Measurements from ENCODE around the gene RAB11B.
"Not testable (repeated sequence)": the region's sequence is repeated elsewhere in the genome, so short reads cannot be mapped to it uniquely, and the experiment has no call there.

Gene RAB11B

GRCh38 chr19:8426283-8426682, 36.1 kb downstream of the RAB11B start:
- Mint-ChIP-seq H3K9me3 (no peaks in the 10 kb centered on the region), H3K4me3 (no peak overlapping the region), H3K36me3 (peaks cover 30% of the 10 kb centered on the region), H3K4me1 (peaks cover 4% of the 10 kb centered on the region), H3K27ac (peak overlapping the region; percentile 29)
- ATAC-seq = no peak
- DNase-seq (ENCODE audit: low spot score in 2 of 2) = no peak

- DNase-seq (ENCODE audit: low spot score in 2 of 2) = no peak
- no peak overlapping the region for H3K27ac Mint-ChIP-seq
- peaks cover 4% of the 10 kb centered on the region for H3K4me1 Mint-ChIP-seq
- H3K9me3 Mint-ChIP-seq = no peaks in the 10 kb centered on the region
- no peak overlapping the region for H3K4me3 Mint-ChIP-seq
- no peak for ATAC-seq
- H3K36me3 Mint-ChIP-seq = peaks cover 20% of the 10 kb centered on the region
These were observed 38.9 kb downstream of the RAB11B start for GRCh38 chr19:8429044-8429443.

- Mint-ChIP-seq H3K27ac (no peak overlapping the region), H3K36me3 (peaks cover 20% of the 10 kb centered on the region), H3K4me3 (no peak overlapping the region), H3K9me3 (no peaks in the 10 kb centered on the region), H3K4me1 (peaks cover 4% of the 10 kb centered on the region)
- DNase-seq (ENCODE audit: low spot score in 2 of 2) (no peak), ATAC-seq (no peak)
These were observed 39.7 kb downstream of the RAB11B start for GRCh38 chr19:8429826-8430225.

GRCh38 chr19:8430650-8431049, 40.5 kb downstream of the RAB11B start:
- no peak for ATAC-seq
- H3K36me3 Mint-ChIP-seq = peaks cover 20% of the 10 kb centered on the region
- no peak for DNase-seq (ENCODE audit: low spot score in 2 of 2)
- peak overlapping the region; percentile 59 for H3K27ac Mint-ChIP-seq
- no peak overlapping the region for H3K4me3 Mint-ChIP-seq
- H3K9me3 Mint-ChIP-seq = no peaks in the 10 kb centered on the region
- peaks cover 4% of the 10 kb centered on the region for H3K4me1 Mint-ChIP-seq

GRCh38 chr19:8438236-8438635, 48.1 kb downstream of the RAB11B start:
- Mint-ChIP-seq H3K4me3 (no peak overlapping the region), H3K36me3 (peaks cover 7% of the 10 kb centered on the region)

GRCh38 chr19:8441725-8442544, 51.8 kb downstream of the RAB11B start:
- peaks cover 23% of the 10 kb centered on the region for H3K4me1 Mint-ChIP-seq
- DNase-seq (ENCODE audit: low spot score in 2 of 2) (no peak), ATAC-seq (no peak)
- no peaks in the 10 kb centered on the region for H3K9me3 Mint-ChIP-seq
- peak overlapping the region; percentile 57 for H3K27ac Mint-ChIP-seq
- H3K4me3 Mint-ChIP-seq = no peak overlapping the region
- H3K36me3 Mint-ChIP-seq = peaks cover 34% of the 10 kb centered on the region

More at GRCh38 chr19:8438236-8438635, 48.1 kb downstream of the RAB11B start:
- Mint-ChIP-seq H3K4me1 (no peaks in the 10 kb centered on the region), H3K27ac (no peak overlapping the region), H3K9me3 (no peaks in the 10 kb centered on the region)
- no peak for ATAC-seq
- DNase-seq (ENCODE audit: low spot score in 2 of 2) = no peak

- not testable (repeated sequence) for DNase-seq (ENCODE audit: low spot score in 2 of 2); ATAC-seq; H3K9me3 Mint-ChIP-seq
- Mint-ChIP-seq H3K36me3 (peaks cover 53% of the 10 kb centered on the region), H3K4me3 (peak overlapping the region; percentile 90), H3K27ac (peak overlapping the region; percentile 99), H3K4me1 (peaks cover 43% of the 10 kb centered on the region)
These were observed 54.0 kb downstream of the RAB11B start for GRCh38 chr19:8444140-8444676.

- DNase-seq (ENCODE audit: low spot score in 2 of 2) (peak; percentile 99 to 100), ATAC-seq (peak; percentile 94)
- H3K4me1 Mint-ChIP-seq = peaks cover 47% of the 10 kb centered on the region
- peaks cover 57% of the 10 kb centered on the region for H3K36me3 Mint-ChIP-seq
- peak within 1 kb of the TSS; percentile 90 for H3K4me3 Mint-ChIP-seq
- H3K27ac Mint-ChIP-seq = peak within 1 kb of the TSS; percentile 99
- no peaks in the 10 kb centered on the region for H3K9me3 Mint-ChIP-seq
These were observed 54.7 kb downstream of the RAB11B start, which contains the start of gene HNRNPM for GRCh38 chr19:8444677-8445487. Gene HNRNPM, plus strand, starts transcription at chr19:8444975. Its CDS starts 24 bp downstream, at chr19:8444999.

GRCh38 chr19:8445488-8446001, 55.4 kb downstream of the RAB11B start:
- H3K4me1 Mint-ChIP-seq = peaks cover 52% of the 10 kb centered on the region
- DNase-seq (ENCODE audit: low spot score in 2 of 2) = peak; percentile 27 to 74

GRCh38 chr19:8446061-8446709, 56.0 kb downstream of the RAB11B start:
- H3K4me3 Mint-ChIP-seq = peak overlapping the region; percentile 90
- DNase-seq (ENCODE audit: low spot score in 2 of 2) = no peak
- H3K36me3 Mint-ChIP-seq = peaks cover 68% of the 10 kb centered on the region
- peaks cover 56% of the 10 kb centered on the region for H3K4me1 Mint-ChIP-seq
- H3K9me3 Mint-ChIP-seq = no peaks in the 10 kb centered on the region
- H3K27ac Mint-ChIP-seq = peak overlapping the region; percentile 99
- ATAC-seq = no peak

More at GRCh38 chr19:8445488-8446001, 55.4 kb downstream of the RAB11B start:
- peak; percentile 38 for ATAC-seq
- peak overlapping the region; percentile 90 for H3K4me3 Mint-ChIP-seq
- H3K36me3 Mint-ChIP-seq = peaks cover 61% of the 10 kb centered on the region
- H3K9me3 Mint-ChIP-seq = no peaks in the 10 kb centered on the region
- peak overlapping the region; percentile 99 for H3K27ac Mint-ChIP-seq

GRCh38 chr19:8449830-8450229, 59.7 kb downstream of the RAB11B start:
- Mint-ChIP-seq H3K27ac (peak overlapping the region; percentile 35), H3K9me3 (no peaks in the 10 kb centered on the region), H3K4me1 (peaks cover 82% of the 10 kb centered on the region), H3K36me3 (peaks cover 96% of the 10 kb centered on the region), H3K4me3 (peak overlapping the region; percentile 11)
- DNase-seq (ENCODE audit: low spot score in 2 of 2) (no peak), ATAC-seq (no peak)

- ATAC-seq = no peak
- Mint-ChIP-seq H3K27ac (peak overlapping the region; percentile 40), H3K9me3 (no peaks in the 10 kb centered on the region), H3K4me1 (peaks cover 86% of the 10 kb centered on the region), H3K4me3 (peak overlapping the region; percentile 5), H3K36me3 (peaks cover 98% of the 10 kb centered on the region)
- no peak for DNase-seq (ENCODE audit: low spot score in 2 of 2)
These were observed 61.2 kb downstream of the RAB11B start for GRCh38 chr19:8451377-8451776.

- Mint-ChIP-seq H3K4me1 (peaks cover 86% of the 10 kb centered on the region), H3K36me3 (peaks cover 98% of the 10 kb centered on the region), H3K9me3 (no peaks in the 10 kb centered on the region), H3K27ac (peak overlapping the region; percentile 48), H3K4me3 (peak overlapping the region; percentile 5)
- peak; percentile 86 for ATAC-seq
- DNase-seq (ENCODE audit: low spot score in 2 of 2) = no peak
These were observed 61.7 kb downstream of the RAB11B start for GRCh38 chr19:8451885-8452284.

- ATAC-seq (no peak), DNase-seq (ENCODE audit: low spot score in 2 of 2) (no peak)
- peak overlapping the region; percentile 48 for H3K27ac Mint-ChIP-seq
- peak overlapping the region; percentile 5 for H3K4me3 Mint-ChIP-seq
- H3K36me3 Mint-ChIP-seq = peaks cover 98% of the 10 kb centered on the region
- peaks cover 80% of the 10 kb centered on the region for H3K4me1 Mint-ChIP-seq
- no peaks in the 10 kb centered on the region for H3K9me3 Mint-ChIP-seq
These were observed 62.4 kb downstream of the RAB11B start for GRCh38 chr19:8452446-8453123.
